ENCODE data around the gene FMO1.
"Not testable (repeated sequence)": the region's sequence is repeated elsewhere in the genome, so short reads cannot be mapped to it uniquely, and the experiment has no call there.

DNA sequence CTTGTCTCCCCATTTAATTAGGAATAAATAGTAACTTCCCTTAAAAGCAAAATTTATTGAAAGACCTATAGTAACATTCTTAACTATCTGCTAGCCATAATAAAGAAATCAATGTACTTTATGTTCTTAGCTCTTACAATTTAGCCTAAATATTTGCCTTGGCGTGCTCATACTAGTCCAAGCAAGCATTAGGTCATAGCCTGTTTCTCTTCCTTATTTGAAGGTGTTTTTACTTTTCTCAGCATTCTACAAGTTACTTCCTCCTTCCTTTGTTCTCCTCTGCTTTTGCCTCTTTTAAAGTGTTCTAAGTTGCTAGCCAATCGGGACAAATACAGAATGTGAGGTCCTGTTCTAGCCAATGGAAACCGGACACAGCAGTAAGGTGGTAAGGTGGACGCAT lies 24.0 kb upstream of the FMO1 start:
- TF ChIP-seq RAD21 (conservative IDR thresholded peaks at IDR 0.05); MXI1 (conservative IDR thresholded peaks at IDR 0.05; ENCODE audit: poor library complexity, severe bottlenecking); TAF1 (IDR thresholded peaks at IDR 0.05; ENCODE audit: low read depth); EZH2 (IDR thresholded peaks at IDR 0.05; ENCODE audit: borderline replicate concordance, insufficient read depth, low read length, poor library complexity, severe bottlenecking): not testable (repeated sequence)
- TF ChIP-seq, protein P1, sequence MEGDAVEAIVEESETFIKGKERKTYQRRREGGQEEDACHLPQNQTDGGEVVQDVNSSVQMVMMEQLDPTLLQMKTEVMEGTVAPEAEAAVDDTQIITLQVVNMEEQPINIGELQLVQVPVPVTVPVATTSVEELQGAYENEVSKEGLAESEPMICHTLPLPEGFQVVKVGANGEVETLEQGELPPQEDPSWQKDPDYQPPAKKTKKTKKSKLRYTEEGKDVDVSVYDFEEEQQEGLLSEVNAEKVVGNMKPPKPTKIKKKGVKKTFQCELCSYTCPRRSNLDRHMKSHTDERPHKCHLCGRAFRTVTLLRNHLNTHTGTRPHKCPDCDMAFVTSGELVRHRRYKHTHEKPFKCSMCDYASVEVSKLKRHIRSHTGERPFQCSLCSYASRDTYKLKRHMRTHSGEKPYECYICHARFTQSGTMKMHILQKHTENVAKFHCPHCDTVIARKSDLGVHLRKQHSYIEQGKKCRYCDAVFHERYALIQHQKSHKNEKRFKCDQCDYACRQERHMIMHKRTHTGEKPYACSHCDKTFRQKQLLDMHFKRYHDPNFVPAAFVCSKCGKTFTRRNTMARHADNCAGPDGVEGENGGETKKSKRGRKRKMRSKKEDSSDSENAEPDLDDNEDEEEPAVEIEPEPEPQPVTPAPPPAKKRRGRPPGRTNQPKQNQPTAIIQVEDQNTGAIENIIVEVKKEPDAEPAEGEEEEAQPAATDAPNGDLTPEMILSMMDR (IDR thresholded peaks at IDR 0.05; ENCODE audit: poor library complexity, severe bottlenecking): not testable (repeated sequence)
- TF ChIP-seq, protein P2, sequence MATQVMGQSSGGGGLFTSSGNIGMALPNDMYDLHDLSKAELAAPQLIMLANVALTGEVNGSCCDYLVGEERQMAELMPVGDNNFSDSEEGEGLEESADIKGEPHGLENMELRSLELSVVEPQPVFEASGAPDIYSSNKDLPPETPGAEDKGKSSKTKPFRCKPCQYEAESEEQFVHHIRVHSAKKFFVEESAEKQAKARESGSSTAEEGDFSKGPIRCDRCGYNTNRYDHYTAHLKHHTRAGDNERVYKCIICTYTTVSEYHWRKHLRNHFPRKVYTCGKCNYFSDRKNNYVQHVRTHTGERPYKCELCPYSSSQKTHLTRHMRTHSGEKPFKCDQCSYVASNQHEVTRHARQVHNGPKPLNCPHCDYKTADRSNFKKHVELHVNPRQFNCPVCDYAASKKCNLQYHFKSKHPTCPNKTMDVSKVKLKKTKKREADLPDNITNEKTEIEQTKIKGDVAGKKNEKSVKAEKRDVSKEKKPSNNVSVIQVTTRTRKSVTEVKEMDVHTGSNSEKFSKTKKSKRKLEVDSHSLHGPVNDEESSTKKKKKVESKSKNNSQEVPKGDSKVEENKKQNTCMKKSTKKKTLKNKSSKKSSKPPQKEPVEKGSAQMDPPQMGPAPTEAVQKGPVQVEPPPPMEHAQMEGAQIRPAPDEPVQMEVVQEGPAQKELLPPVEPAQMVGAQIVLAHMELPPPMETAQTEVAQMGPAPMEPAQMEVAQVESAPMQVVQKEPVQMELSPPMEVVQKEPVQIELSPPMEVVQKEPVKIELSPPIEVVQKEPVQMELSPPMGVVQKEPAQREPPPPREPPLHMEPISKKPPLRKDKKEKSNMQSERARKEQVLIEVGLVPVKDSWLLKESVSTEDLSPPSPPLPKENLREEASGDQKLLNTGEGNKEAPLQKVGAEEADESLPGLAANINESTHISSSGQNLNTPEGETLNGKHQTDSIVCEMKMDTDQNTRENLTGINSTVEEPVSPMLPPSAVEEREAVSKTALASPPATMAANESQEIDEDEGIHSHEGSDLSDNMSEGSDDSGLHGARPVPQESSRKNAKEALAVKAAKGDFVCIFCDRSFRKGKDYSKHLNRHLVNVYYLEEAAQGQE (IDR thresholded peaks at IDR 0.05; ENCODE audit: borderline replicate concordance): not testable (repeated sequence)
